GM18511 (cell line): Measurements from ENCODE around the gene CHCT1.
"Not testable (repeated sequence)": the region's sequence is repeated elsewhere in the genome, so short reads cannot be mapped to it uniquely, and the experiment has no call there.

Source experiments
- ATAC-seq: cut with Tn5 transposase; IDR thresholded peaks from one replicate; pipeline ENCODE4 v1.9.1; 2021; ENCODE audit warnings: mild to moderate bottlenecking, moderate library complexity; ENCODE audit not compliant: unreplicated experiment

The CHCT1 gene

DNA sequence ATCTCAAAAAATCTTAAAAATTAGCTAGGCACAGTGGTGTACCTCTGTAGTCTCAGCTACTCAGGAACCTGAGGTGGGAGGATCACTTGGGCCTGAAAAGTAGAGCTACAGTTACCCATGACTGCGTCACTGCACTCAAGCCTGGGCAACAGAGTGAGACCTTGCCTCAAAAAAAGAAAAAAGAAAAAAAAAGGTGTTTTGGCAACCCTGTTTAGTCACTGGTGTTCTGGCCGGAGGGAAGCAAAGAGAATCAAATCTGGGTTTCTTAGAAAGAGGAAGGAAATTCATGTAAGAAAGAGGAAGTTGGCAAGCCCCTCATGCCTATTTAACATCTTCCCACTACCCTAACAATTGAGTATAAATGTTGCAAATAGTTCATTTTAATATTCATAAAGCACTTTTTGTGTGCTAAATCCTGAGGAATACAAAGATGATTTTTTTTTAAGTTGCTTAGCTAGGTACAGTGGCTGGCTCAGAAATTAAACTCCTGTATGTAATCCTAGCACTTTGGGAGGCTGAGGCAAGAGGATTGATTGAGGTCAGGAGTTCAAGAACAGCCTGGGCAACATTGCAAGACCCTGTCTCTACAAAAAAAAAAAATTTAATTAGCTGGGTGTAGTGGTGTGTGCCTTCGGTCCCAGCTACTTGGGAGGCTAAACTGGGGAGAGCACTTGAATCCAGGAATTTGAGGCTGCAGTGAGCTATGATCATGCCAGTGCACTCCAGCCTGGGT lies 23.9 kb upstream of the CHCT1 start:
- no peak for ATAC-seq

DNA sequence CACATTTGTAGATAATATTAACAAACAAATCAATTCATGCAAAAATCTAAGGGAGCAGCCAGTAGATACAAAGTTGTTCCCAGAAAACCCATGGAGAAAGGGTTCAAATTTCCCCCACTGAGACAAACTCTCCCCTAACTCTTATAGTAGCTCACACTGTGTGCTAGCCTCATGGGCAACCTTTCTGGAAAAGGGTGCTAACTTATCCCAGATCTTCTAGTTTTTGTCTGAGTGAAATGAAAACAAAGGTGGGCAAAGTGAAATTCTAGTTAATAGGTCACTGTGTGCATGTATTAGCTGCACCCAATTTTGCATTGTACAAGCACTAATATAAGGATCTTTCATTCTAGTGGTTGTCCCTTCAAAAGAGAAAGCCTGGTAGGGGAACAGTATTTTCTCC lies 20.5 kb upstream of the CHCT1 start:
- no peak for ATAC-seq

DNA sequence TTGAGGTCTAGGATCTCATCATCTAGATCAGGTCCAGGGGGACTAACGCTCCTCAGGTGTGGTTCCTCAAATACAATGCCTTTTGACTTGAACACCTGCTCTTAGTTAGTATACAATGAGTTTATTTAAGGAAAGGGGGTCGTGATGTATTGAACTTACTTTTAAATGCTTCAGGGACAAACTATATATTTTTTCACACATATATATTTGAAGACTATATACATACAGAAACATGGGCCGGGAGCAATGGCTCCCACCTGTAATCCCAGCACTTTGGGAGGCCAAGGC lies 18.8 kb upstream of the CHCT1 start:
- no peak for ATAC-seq

DNA sequence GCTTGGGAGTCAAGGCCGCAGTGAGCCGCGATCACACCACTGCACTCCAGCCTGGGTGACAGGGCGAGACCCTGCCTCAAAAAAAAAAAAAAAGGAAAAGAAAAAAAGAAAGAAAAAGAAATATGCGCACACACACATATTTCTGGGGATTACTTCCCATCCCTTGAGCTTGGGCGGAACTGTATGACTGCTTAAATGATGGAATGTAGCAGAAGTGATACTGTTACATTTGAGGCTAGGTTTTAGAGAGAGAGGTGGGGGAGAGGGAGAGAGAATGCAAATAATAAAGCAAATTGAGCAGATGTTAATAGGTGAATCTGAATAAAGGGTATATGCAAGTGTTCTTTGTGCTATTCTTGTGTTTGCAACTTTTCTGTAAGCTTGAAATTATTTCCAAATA lies 18.3 kb upstream of the CHCT1 start:
- ATAC-seq = no peak

DNA sequence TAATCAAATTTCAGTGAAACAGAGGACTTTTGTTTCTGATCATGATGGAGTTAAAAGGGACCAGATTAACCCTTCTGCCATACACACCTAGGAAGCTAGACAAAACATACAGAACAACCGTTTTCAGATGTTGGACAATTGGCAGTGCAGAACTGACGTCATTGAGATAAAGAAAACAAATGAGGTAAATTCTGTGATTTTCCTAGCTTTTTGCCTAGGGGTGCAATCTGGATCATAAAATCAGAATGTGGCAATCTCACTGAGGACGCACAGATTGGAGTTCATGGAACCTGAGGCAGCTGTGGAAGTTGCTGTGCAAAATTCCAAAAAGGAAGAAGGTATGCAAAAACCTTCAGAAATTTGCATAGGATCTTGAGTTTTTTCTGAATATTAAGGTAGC lies 15.4 kb upstream of the CHCT1 start:
- ATAC-seq = no peak

DNA sequence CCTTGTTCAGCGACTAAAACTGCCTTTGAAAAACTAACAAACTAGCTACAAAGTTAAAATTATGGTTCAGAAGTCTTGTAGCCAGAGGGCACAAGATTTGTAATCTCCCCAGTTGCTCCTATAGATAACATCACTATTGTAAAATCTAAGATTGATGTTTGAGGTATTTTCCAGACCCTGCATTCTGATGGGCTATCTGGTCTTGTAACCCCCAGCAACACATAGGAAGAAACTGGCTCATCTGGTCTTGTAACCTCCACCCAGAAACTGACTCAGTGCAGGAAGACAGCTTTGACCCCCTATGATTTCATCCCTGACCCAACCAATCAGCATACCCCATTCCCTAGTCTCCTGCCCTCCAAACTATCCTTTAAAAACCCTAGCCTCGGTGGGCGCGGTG lies 12.3 kb upstream of the CHCT1 start:
- ATAC-seq = no peak

DNA sequence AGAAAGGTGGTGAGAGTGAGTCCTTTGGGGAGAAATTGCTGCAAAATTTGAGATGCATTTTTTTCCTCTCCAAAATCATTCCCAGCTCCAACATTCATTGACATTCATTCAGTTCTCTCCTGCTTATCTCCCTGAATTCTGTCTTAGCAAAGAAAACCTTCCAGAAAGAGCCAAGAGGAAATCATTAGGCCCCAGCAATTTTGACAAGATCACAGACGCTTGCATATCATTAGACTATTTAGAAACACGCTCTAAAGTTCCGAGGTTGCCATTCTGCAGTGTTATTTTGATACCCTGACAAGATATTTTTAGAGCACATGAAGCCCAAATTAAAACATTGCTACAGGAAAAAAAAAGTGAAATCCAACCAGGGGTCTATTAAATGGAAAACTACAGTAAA lies 9.6 kb upstream of the CHCT1 start:
- no peak for ATAC-seq

DNA sequence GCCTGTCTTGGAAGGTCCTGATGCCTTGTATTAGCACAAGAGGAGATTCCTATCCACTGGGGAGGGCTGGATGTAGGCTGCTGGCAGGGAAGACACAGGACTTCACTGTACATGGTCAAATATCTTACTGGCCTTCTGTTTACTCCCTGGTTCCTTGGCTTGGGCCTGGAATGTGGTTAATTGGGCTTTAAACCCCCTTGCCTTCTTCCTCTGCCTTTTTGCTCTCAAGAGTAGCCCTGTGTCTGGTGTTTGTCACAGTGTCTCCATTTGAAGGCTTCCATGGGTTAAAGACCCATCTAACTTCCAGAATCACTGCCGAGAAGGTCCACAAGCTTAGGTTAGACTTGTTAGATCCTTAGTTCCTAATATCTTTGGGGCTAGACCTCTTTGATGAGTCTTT lies 7.1 kb upstream of the CHCT1 start:
- ATAC-seq = no peak

DNA sequence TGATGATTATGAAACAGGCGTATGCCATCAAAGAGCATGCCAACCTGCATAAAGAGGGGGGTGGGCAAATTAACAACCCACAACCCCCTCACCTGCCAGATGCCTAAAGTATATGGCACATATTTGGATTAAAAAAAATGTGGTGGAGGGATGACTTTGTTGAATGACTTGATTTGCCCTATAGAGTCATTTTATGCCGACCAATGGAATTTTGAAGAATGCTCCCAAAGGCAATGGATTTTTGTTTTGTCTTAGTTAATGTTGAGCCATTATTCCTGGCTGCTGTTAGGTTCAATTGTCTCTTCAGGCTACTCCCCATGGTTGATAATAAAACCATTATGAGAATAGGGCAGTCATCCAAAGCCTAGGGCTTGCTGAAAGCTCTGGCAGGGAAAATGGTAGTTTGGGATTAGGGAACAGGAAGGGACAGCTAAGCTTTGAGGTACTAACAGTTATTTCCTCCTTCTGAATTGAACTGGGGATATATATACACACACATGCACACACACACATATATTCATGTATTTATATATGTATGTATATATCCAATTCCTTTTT lies 5.8 kb upstream of the CHCT1 start:
- ATAC-seq = no peak

DNA sequence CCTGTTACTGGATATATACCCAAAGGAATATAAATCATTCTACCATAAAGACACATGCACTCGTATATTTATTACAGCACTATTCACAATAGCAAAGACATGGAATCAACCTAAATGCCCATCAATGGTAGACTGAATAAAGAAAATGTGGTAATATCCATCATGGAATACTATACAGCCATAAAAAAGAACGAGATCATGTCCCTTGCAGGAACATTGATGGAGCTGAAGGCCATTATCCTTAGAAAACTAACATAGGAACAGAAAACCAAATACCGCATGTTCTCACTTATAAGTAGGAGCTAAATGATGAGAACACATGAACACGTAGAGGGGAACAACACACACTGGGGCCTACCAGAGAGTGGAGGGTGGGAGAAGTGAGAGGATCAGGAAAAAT lies 3.3 kb upstream of the CHCT1 start:
- not testable (repeated sequence) for ATAC-seq

DNA sequence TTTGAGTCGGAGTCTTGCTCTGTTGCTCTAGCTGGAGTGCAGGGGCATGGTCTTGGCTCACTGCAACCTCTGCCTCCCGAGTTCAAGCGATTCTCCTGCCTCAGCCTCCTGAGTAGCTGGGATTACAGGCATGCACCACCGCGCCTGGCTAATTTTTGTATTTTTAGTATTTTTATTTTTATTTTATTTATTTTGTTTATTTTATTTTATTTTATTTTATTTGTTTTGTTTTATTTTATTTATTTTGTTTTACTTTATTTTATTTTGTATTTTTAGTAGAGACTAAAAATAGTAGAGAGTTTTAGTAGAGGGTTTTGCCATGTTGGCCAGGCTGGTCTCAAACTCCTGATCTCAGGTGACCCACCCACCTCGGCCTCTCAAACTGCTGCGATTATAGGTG lies 2.4 kb upstream of the CHCT1 start:
- not testable (repeated sequence) for ATAC-seq

DNA sequence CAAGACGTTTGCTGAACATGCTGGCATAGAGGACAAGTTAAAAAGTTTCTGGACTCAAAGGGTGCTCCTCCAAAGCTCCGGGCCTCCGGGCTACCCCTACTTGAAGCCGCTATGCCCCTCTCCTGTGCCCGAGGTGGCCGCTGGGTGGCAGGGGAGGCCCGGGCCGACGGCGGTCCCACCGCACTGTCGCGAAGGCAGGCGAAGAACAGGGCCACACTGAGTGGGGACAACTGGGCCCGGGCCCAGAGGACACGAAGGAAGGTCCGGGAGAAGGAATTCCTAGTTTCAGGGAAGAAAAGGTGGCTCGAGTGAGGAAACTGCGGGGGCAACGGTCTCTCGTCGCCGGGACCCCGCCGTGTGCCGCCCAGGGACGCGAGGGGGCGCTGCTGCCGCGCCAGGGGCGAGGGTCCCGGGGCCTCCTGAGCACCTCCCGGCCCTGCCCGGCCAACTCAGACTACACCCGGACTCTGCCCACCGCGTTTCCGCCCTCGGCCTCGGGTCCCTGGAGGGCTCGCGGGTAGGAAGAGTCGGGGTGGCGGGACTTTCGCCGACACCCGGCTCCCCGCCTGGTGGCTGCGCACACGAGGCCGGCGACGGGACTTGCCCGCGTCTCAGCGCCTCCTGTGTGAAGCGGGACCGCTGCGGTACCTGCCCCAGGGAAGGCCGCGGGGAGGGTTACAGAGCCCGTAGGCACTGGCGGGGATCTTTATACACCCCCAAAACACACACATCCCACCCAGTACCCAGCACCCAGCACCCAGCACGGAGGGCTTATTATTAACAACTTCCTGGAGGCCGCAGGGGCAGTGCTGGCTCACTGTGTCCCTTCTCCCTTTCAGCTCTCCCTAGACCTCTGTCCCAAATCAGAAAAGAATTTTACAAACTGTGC lies 772 bp upstream of the CHCT1 start:
- ATAC-seq = peak; percentile 90

DNA sequence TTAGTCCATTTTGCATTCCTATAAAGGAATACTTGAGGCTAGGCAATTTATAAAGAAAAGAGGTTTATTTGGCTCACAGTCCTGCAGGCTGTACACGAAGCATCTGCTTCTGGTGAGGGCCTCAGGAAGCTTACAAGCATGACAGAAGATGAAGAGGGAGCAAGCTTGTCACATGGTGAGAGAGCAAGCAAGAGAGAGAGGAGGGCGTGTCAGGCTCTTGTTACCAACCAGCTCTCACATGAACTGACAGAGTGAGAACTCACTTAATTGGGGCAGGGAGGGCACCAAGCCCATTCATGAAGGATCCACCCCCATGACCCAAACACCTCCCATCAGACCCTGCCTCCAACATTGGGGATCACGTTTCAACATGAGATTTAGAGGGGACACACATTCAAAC lies 1.6 kb downstream of the CHCT1 start:
- ATAC-seq = no peak

DNA sequence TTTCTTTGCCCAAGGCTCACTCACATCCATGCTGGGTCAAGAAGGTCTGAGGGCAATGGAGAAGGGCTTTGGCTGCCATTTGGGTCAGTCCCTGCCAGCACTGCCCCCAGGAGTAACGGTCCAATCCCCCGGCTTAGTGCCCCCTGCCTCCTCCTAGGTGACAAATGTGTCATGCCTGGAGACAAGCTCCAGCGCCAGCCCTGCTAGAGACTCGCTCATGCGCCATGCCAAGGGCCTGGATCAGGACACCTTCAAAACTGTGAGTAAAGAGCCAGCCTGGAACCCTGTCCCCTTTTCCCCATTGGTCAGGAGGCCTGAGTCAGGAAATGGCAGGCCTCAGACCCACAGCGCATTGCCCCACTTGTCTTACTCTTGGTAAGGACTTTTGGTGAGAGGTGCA lies 3.3 kb downstream of the CHCT1 start:
- ATAC-seq = no peak

DNA sequence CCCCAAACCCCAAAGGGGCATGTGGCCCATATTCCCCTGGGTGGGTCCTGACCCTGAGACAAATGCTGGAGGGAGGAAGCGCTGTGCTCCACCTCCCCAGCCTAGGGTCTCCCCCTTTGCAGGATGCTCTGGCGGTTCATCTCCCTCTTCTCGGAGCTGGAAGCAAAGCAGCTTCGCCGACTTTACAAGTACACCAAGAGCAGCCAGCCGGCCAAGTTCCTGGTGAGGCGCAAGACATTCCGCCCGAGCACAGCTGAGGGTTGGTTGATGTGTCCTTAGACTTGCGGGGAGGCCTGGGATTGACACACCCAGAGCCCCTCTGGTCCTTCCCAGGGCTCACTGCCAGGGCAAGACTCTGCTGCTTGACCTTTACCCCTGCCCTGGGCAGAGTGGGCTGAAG lies 4.3 kb downstream of the CHCT1 start:
- no peak for ATAC-seq

DNA sequence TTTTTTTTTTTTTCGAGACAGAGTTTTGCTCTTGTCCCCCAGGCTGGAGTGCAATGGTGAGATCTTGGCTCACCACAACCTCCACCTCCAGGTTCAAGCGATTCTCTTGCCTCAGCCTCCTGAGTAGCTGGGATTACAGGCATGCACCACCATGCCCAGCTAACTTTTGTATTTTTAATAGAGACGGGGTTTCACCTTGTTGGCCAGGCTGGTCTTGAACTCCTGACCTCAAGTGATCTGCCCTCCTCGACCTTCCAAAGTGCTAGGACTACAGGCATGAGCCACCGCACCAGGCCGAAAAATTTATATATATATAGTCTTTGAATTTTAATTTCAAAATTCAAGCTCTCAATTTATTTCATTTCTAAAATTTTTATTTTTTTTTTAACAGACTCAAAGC lies 6.2 kb downstream of the CHCT1 start:
- ATAC-seq = not testable (repeated sequence)

DNA sequence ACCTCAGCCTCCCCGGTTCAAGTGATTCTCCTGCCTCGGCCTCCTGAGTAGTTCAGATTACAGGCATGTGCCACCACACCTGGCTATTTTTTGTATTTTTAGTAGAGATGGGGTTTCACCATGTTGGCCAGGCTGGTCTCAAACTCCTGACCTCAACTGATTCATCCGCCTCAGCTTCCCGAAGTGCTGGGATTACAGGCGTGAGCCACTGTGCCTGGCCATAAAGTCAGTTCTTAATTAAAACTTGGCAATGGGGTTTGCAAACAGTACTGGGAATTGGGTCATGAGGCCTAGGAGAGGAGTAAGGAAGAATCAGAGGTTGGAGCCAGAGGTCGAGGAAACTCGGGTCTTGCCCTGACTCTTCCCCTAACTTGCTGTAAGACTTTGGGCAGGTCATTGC lies 8.3 kb downstream of the CHCT1 start:
- ATAC-seq = not testable (repeated sequence)

DNA sequence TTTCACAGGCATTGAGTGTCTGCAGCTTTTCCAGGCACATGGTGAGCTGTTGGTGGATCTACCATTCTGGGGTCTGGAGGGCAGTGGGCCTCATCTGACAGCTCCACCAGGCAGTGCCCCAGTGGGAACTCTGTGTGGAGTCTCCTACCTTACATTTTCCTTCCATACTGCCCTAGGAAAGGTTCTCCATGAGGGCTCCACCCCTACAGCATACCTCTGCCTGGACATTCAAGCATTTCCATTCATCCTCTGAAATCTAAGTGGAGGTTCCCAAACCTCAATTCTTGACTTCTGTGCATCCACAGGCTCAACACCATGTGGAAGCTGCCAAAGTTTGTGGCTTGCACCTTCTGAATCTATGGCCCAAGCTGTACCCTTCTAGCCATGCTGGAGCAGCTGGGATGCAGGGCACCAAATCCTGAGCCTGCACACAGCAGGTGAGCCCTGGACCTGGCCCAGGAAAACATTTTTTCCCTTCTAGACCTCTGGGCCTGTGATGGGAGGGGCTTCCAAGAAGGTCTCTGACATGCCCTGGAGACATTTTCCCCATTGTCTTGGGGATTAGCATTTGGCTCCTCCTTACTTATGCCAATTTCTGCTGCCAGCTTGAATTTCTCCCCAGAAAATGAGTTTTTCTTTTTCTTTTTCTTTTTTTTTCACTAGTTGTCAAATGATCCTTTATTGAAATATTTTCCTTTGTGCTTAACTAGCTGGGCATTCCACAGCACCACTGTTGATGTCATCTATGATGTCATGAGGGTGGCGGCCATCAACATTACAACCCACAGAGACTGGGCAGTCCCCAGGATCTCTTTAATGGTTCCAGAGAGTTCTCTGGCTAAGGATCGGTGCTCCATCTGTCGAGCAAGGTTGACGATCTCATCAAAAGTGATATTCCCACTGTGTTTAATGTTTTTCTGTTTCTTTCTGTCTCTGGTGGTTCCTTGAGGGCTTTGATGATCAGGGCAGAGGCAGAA lies 11.0 kb downstream of the CHCT1 start:
- not testable (repeated sequence) for ATAC-seq

DNA sequence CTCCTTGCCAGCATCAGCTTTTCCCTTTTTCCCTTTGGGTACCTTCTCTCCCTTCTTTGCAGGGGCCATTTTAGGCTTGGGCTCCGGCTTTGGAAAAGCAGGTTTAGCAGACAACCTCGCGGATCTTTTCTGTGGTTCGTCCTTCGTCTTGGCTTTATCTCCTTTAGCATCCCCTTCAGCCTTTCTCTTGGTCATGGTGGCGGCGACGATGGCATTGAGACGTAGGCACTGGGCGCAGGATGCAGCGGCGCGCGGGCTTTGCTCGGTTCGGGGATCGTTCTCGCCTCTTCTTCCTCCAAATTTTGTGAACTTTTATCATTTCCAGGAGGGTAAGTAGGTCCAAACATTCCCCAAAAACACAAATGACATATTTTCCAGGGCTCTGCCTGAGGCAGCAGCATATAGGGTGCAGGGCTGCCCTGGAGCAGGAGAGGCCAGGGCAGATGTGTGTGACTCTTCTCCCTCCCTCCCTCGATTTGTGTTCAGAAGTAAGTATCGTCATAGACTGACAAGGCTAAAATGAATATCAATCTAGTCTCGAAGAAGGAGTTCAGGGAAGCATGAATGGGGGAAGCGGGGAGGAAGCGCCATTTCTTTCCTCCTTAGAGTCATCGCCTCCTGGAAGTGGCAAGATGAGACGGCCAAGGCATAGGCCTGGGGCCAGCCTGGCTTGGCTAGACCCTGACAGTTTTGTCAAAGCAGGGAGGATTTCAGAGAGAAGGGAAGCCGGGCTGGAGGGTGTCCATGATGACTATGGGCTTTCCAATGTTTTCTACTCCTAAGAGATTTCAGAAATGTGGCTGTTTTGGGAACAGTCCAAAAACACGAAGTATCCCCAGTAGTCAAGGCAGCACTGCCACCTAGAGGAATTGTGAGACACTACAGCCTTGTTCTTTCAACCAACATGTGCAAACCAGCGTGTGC lies 13.2 kb downstream of the CHCT1 start:
- ATAC-seq = no peak

DNA sequence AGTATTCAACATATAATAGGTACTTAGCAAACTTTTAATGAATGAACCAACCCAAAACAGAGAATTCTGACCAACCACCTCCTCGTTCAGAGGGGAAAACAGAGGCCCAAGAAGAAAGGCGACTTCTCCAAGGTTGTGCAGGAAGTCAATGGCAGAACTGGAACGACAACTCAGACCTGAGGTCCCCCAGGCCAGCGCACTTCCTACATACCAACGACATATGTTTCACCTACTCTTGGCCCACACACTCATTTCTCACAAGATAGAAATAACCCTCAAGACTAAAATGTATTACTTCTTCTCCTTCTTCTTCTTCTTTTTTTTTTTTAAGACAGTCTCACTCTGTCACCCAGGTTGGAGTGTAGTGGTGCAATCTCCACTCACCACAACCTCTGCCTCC lies 14.4 kb downstream of the CHCT1 start:
- ATAC-seq = no peak
